HepG2 (cell line): ENCODE results near the gene CAVIN1. TPM values are rescaled to one million over a fixed set of nuclear protein-coding genes. Genes with fewer than 3 reads are reported as not detected.
A peak's percentile ranks its signal among the peaks of the same experiment; 100 is the strongest.

Experiments
- ATF7 ChIP-seq, 2 experiments: fragments of 450-650 bp in 1 of 2; sonication (generic) in 1 of 2; formaldehyde crosslinking in 1 of 2; IDR thresholded peaks; 2 replicates each; pipeline versions ENCODE4 v1.4.0 to v1.6.1; 2016 to 2020; ENCODE audit warnings: antibody characterized with exemption in 1 of 2, mild to moderate bottlenecking in 1 of 2, missing genetic modification reagents in 1 of 2
- HIC2 ChIP-seq: sonication (generic); formaldehyde crosslinking; IDR thresholded peaks from 2 replicates; pipeline ENCODE4 v1.9.0; 2022; ENCODE audit warnings: low read depth, missing genetic modification reagents
- KDM5B ChIP-seq: sonication (generic); formaldehyde crosslinking; IDR thresholded peaks from 2 replicates; pipeline ENCODE4 v1.4.0; 2020; ENCODE audit warnings: missing genetic modification reagents, mild to moderate bottlenecking, borderline replicate concordance
- NFIB ChIP-seq: sonication (generic); formaldehyde crosslinking; IDR thresholded peaks from 2 replicates; pipeline ENCODE4 v1.9.0; 2021; ENCODE audit warnings: missing genetic modification reagents, mild to moderate bottlenecking, borderline replicate concordance
- ONECUT2 ChIP-seq: sonication (generic); formaldehyde crosslinking; IDR thresholded peaks from 2 replicates; pipeline ENCODE4 v1.4.0; 2020; ENCODE audit warnings: missing genetic modification reagents
- PPARG ChIP-seq: conservative IDR thresholded peaks from 2 replicates; pipeline ENCODE4 v1.6.1; 2016; ENCODE audit warnings: missing biosample characterization, missing genetic modification reagents
- RFXAP ChIP-seq: sonication (generic); formaldehyde crosslinking; IDR thresholded peaks from 2 replicates; pipeline ENCODE4 v1.4.0; 2020; ENCODE audit warnings: missing genetic modification reagents, borderline replicate concordance
- SIN3A ChIP-seq: IDR thresholded peaks from 2 replicates; pipeline ENCODE4 v1.6.1; 2011; ENCODE audit warnings: low read depth, mild to moderate bottlenecking, control low read depth, low read length, borderline replicate concordance
- SRSF4 ChIP-seq: fragments of 200-400 bp; formaldehyde crosslinking; IDR thresholded peaks from one replicate; pipeline ENCODE4 v1.6.1; 2018; ENCODE audit warnings: mild to moderate bottlenecking, low read depth, low read length, moderate library complexity; ENCODE audit not compliant: poor library complexity, severe bottlenecking
- TAF15 ChIP-seq: fragments of 200-400 bp; formaldehyde crosslinking; IDR thresholded peaks from one replicate; pipeline ENCODE4 v1.6.1; 2018; ENCODE audit warnings: mild to moderate bottlenecking, low read depth, low read length; ENCODE audit not compliant: poor library complexity, severe bottlenecking
- ZC3H4 ChIP-seq: sonication (generic); formaldehyde crosslinking; IDR thresholded peaks from 2 replicates; pipeline ENCODE4 v1.4.0; 2020; ENCODE audit warnings: missing genetic modification reagents, borderline replicate concordance
- ZNF317 ChIP-seq: sonication (generic); formaldehyde crosslinking; IDR thresholded peaks from 2 replicates; pipeline ENCODE4 v1.5.0; 2020; ENCODE audit warnings: mild to moderate bottlenecking, missing genetic modification reagents
- ZNF503 ChIP-seq: sonication (generic); formaldehyde crosslinking; IDR thresholded peaks from 2 replicates; pipeline ENCODE4 v1.4.0; 2020; ENCODE audit warnings: missing genetic modification reagents
- ZNF615 ChIP-seq: sonication (generic); formaldehyde crosslinking; IDR thresholded peaks from 2 replicates; pipeline ENCODE4 v1.5.0; 2020; ENCODE audit warnings: mild to moderate bottlenecking, missing genetic modification reagents, borderline replicate concordance
- ZSCAN30 ChIP-seq: sonication (generic); formaldehyde crosslinking; IDR thresholded peaks from 2 replicates; pipeline ENCODE4 v1.5.0; 2020; ENCODE audit warnings: mild to moderate bottlenecking, missing genetic modification reagents
- polyA plus RNA-seq, 8 experiments: library from polyadenylated mRNA; depleted of rRNA in 3 of 8; stranded (reverse) in 7 of 8; unstranded in 1 of 8; fragments of >200 nt; fragmentation: Illumina TruSeq in 4 of 8; extraction: Trizol in 4 of 8; gene quantifications; 2 replicates each; pipeline versions ENCODE4 v1.2.1 to v1.2.3, GENCODE V29; 2011 to 2016; ENCODE audit warnings: low read depth in 4 of 8, missing spikeins in 1 of 8, mixed read lengths in 1 of 8; ENCODE audit not compliant: insufficient read depth in 1 of 8
- total RNA-seq, 5 experiments: library from RNA; depleted of rRNA; stranded (reverse); fragments of >200 nt; fragmentation: Illumina TruSeq; extraction: Trizol; gene quantifications; 2 replicates each; pipeline ENCODE4 v1.2.3, GENCODE V29; 2016; ENCODE audit warnings: low read depth in 1 of 5
- TF ChIP-seq, protein P1 (sequence below): sonication (generic); formaldehyde crosslinking; IDR thresholded peaks from 2 replicates; pipeline ENCODE4 v1.5.0; 2020; ENCODE audit warnings: mild to moderate bottlenecking, missing genetic modification reagents
- TF ChIP-seq, protein P2 (sequence below): sonication (generic); formaldehyde crosslinking; IDR thresholded peaks from 2 replicates; pipeline ENCODE4 v1.8.0; 2022; ENCODE audit warnings: missing genetic modification reagents, low read depth, mild to moderate bottlenecking, borderline replicate concordance

Gene CAVIN1
- total and polyA plus RNA-seq, 2 of the 13 experiments (the other 11 are each of a cell fraction or from before 2014, with no cell fraction given) = 15.9 to 25.5 TPM

DNA sequence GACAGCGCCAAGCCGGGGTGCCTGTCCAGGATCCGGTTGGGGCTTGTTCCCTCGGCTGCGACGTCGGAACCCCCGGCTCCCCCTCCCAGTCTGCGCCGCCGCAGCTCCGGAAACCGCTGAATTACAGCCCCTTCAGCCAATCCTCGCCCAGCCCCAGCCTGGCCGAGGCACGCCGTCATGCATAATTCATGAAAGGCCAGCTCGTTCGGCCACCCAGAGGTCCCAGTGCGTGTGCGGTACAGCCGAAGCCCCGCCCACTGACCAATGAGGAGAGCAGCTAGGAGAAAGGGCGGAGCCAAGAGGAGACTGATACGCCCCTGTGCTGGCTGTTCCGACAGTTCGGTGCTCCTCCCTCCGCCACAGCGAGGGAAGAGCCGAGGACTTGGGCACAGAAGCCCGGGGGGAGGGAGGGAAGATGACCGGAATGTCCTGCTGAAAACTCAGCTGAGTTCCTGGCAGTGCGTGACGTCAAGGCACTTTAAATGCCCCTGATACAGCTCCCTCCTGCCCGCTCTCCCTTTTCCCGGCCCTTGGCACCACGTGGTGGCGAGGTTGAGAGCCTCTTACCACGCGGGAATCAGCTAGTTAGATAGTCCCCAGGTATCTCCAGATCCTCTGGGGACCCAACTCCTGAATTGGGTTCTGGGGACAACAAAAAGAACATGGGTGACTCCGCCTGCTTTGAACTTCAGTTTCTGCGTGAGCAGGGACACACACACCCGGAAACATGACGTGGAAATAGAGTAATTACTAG, 34.5 kb downstream of the CAVIN1 start, which contains the start of gene STAT3 (continued):
- TF ChIP-seq ZNF503 (peak; percentile 90), ZNF615 (peak; percentile 99), RFXAP (CRISPR knock-in tag) (peak; percentile 97), HIC2 (CRISPR knock-in tag) (peak; percentile 96), ZC3H4 (CRISPR knock-in tag) (peak; percentile 71; the same call in 1 of the 2 replicates), SIN3A (peak; percentile 96), PPARG (CRISPR knock-in tag) (peak; percentile 93), ATF7 (IDR thresholded peaks at IDR 0.05) (peak; percentile 89), ATF7 (CRISPR knock-in tag; IDR thresholded peaks at IDR 0.05) (peak; percentile 99), ONECUT2 (CRISPR knock-in tag) (peak; percentile 73), NFIB (no peak), TAF15 (no peak), KDM5B (CRISPR knock-in tag) (peak; percentile 97; the same call in 1 of the 2 replicates), ZSCAN30 (CRISPR knock-in tag) (no peak), ZNF317 (CRISPR knock-in tag) (peak; percentile 94), SRSF4 (no peak)
- TF ChIP-seq, protein P1, sequence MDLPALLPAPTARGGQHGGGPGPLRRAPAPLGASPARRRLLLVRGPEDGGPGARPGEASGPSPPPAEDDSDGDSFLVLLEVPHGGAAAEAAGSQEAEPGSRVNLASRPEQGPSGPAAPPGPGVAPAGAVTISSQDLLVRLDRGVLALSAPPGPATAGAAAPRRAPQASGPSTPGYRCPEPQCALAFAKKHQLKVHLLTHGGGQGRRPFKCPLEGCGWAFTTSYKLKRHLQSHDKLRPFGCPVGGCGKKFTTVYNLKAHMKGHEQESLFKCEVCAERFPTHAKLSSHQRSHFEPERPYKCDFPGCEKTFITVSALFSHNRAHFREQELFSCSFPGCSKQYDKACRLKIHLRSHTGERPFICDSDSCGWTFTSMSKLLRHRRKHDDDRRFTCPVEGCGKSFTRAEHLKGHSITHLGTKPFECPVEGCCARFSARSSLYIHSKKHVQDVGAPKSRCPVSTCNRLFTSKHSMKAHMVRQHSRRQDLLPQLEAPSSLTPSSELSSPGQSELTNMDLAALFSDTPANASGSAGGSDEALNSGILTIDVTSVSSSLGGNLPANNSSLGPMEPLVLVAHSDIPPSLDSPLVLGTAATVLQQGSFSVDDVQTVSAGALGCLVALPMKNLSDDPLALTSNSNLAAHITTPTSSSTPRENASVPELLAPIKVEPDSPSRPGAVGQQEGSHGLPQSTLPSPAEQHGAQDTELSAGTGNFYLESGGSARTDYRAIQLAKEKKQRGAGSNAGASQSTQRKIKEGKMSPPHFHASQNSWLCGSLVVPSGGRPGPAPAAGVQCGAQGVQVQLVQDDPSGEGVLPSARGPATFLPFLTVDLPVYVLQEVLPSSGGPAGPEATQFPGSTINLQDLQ = peak; percentile 97; the same call in 1 of the 2 replicates
- TF ChIP-seq, protein P2, sequence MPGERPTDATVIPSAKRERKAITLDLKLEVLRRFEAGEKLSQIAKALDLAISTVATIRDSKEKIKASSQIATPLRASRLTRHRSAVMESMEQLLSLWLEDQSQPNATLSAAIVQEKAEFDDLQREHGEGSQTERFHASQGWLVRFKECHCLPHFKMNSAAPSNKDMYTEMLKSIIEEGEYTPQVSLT (CRISPR knock-in tag) = 0 out of 2 replicates have a peak, but pooled peaks have one; percentile 52
